Lower leg skin (tissue), 4 donors: ENCODE data around the gene SREK1. TPM values are rescaled to one million over a fixed set of nuclear protein-coding genes. Genes with fewer than 3 reads are reported as not detected.

Experiments
- DNase-seq, 2 donors: peaks; one replicate each; pipeline ENCODE4 v3.0.0-alpha.2; 2019; ENCODE audit warnings: low spot score in 2 of 2
- H3K4me3 ChIP-seq: fragments of 200-600 bp; sonication (generic); 2 replicates; pipeline ENCODE4 v1.5.1; 2017; ENCODE audit warnings: mild to moderate bottlenecking, low read depth; ENCODE audit not compliant: poor library complexity, severe bottlenecking
- POLR2A ChIP-seq, 2 donors: fragments of 450-650 bp; IDR thresholded peaks; one replicate each; pipeline ENCODE4 v1.6.1; 2016 to 2017; ENCODE audit warnings: antibody characterized with exemption in 2 of 2, mild to moderate bottlenecking in 1 of 2, moderate library complexity in 1 of 2
- WGBS, 2 donors: methylation state at CpG; one replicate each; pipeline ENCODE4 v1.1.5; 2018; 5-methylcytosine and 5-hydroxymethylcytosine counted together
- intact Hi-C: fragments of 100-400 bp; cut with DNase I; formaldehyde crosslinking; loops from one replicate; pipeline ENCODE4 v1.15.0; 2023; ENCODE audit warnings: low total_unique reads
- total RNA-seq, 4 donors: library from RNA; depleted of rRNA; stranded (reverse); fragments of >200 nt; gene quantifications; one replicate each; pipeline ENCODE4 v1.1.0, GENCODE V29; 2016
- TF ChIP-seq, protein P1 (sequence below), 3 donors: fragments of 450-650 bp; IDR thresholded peaks; one replicate each; pipeline ENCODE4 v1.5.1; 2016; ENCODE audit warnings: antibody characterized with exemption in 3 of 3, mild to moderate bottlenecking in 3 of 3, moderate library complexity in 2 of 3

Gene SREK1
- total RNA-seq, 4 donors from 2014 or later: 33.2 to 86.4 (median 52.7) TPM

- WGBS, 2 donors: 92 to 93% methylated on average over 2 of the region's 2 CpGs
- no peak for TF ChIP-seq POLR2A (IDR thresholded peaks at IDR 0.05)
- TF ChIP-seq, protein P1, sequence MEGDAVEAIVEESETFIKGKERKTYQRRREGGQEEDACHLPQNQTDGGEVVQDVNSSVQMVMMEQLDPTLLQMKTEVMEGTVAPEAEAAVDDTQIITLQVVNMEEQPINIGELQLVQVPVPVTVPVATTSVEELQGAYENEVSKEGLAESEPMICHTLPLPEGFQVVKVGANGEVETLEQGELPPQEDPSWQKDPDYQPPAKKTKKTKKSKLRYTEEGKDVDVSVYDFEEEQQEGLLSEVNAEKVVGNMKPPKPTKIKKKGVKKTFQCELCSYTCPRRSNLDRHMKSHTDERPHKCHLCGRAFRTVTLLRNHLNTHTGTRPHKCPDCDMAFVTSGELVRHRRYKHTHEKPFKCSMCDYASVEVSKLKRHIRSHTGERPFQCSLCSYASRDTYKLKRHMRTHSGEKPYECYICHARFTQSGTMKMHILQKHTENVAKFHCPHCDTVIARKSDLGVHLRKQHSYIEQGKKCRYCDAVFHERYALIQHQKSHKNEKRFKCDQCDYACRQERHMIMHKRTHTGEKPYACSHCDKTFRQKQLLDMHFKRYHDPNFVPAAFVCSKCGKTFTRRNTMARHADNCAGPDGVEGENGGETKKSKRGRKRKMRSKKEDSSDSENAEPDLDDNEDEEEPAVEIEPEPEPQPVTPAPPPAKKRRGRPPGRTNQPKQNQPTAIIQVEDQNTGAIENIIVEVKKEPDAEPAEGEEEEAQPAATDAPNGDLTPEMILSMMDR (IDR thresholded peaks at IDR 0.05): no peak
- DNase-seq: no peak
- no peak overlapping the region for H3K4me3 ChIP-seq
- intact Hi-C loops: no loop called here
These were observed 6.9 kb downstream of the SREK1 start for GRCh38 chr5:66151030-66151429.

- no peak for DNase-seq
- no peak for TF ChIP-seq POLR2A (IDR thresholded peaks at IDR 0.05)
- TF ChIP-seq, protein P1 (IDR thresholded peaks at IDR 0.05): no peak
- H3K4me3 ChIP-seq: no peak overlapping the region
- 57 to 94% methylated on average over 1 of the region's 1 CpG for WGBS, 2 donors
- intact Hi-C loops: no loop called here
These were observed 7.4 kb downstream of the SREK1 start for GRCh38 chr5:66151491-66151890.

DNA sequence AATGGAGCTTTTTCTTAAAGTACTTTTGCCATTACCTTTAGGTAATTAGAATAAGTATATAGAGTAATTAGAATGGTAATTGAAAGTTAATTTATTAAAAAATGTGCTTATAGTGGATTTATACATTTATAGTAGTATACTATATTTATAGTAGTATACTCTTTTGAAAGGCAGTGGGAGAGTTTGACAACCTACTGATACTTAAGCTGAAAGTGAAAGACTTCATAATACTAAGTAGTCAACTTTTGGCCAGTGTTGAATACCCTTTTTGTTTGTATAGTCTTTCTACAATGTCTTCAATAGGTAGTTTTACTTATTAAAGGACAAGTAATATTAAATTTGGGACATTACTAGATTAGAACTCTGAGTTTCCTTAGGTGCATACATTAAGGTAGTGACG lies 12.9 kb downstream of the SREK1 start:
- H3K4me3 ChIP-seq: no peak overlapping the region
- 97 to 100% methylated on average over 1 of the region's 1 CpG for WGBS, 2 donors
- intact Hi-C loops: no loop called here
- TF ChIP-seq, protein P1 (IDR thresholded peaks at IDR 0.05): no peak
- TF ChIP-seq POLR2A (IDR thresholded peaks at IDR 0.05): no peak
- no peak for DNase-seq

- intact Hi-C loops: no loop called here
- 97 to 98% methylated on average over 5 of the region's 5 CpGs for WGBS, 2 donors
- no peak overlapping the region for H3K4me3 ChIP-seq
- DNase-seq: no peak
- TF ChIP-seq POLR2A (IDR thresholded peaks at IDR 0.05): no peak
- TF ChIP-seq, protein P1 (IDR thresholded peaks at IDR 0.05): no peak
These were observed 17.3 kb downstream of the SREK1 start for GRCh38 chr5:66161356-66161755.

DNA sequence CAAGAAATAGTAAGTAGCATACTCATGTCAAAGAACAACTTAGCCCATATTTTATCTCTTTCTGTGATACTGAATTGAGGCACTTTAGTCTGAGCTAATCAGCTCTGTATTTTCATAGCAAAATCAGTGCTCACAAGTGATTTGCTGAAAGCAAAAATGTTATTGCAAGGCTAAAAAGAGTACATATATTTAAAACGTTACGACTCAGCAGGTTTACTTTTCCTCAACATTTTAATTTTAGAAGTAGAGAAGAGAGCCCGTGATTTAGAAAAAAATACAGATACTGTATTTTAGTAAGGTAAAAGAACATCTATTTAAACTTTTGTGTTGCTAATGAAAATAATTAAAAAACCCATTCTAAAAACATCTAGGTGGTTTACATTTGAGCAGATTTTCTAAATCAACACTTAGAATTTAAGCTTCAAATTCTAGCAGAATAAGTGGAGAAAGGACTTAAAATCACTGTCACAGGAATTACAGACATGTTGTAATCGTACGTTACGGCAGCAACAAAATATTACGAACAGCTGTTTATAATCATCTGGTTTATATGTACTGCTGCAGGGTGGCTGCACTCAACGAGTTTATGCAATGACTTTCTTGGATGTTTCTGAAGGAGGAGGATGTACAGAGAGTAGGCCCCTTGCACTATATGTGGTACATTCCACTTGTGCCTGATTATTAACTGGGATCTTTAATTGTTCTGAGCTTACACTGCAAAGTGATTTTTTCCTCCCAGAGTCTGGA lies 20.1 kb downstream of the SREK1 start:
- WGBS, 2 donors: 76% methylated on average over 8 of the region's 8 CpGs
- DNase-seq: no peak

More for the DNA sequence above, 20.1 kb downstream of the SREK1 start:
- H3K4me3 ChIP-seq: no peak overlapping the region
- intact Hi-C loops: no loop called here
- no peak for TF ChIP-seq POLR2A (IDR thresholded peaks at IDR 0.05)
- TF ChIP-seq, protein P1 (IDR thresholded peaks at IDR 0.05): no peak
